ENCODE measurements around the gene MC1R.

The MC1R gene

DNA sequence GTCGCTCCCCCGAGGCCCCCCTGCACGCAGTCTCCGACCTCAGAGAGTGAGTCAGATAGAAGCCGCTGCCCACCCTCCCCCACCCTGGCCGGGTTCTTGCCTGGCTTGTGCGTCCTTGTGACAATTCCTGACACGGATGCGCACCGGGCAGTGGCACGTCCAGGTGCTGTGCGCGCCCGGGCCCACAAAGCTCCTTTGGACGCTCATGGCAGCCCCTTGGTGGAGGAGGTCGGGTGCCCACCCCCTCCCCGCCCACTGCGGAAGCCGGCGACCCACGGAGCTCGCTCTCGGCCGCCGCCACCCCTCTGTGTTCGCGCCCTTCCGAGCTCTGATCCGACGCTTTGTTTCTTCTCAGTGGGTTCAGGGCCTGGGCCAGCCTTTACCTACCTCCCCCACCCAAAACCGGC, 3.8 kb downstream of the MC1R start:
- Histone ChIP-seq H3K9me3 (no peaks in the 10 kb centered on the region), H3K4me1 (peaks cover 20% of the 10 kb centered on the region), H3K36me3 (peaks cover 9% of the 10 kb centered on the region), H3K27me3 (no peaks in the 10 kb centered on the region), H3K4me3 (ENCODE audit: low read depth, low read length) (peak overlapping the region; percentile 91)
- peak; percentile 95 for DNase-seq
- TF ChIP-seq CTCF (IDR thresholded peaks at IDR 0.05; ENCODE audit: low read depth, low read length) = no peak

- Histone ChIP-seq H3K4me3 (ENCODE audit: low read depth, low read length) (peak within 1 kb of the TSS; percentile 91), H3K4me1 (peaks cover 20% of the 10 kb centered on the region), H3K27me3 (no peaks in the 10 kb centered on the region), H3K36me3 (peaks cover 15% of the 10 kb centered on the region), H3K9me3 (no peaks in the 10 kb centered on the region)
- peak; percentile 94 for DNase-seq
- TF ChIP-seq CTCF (IDR thresholded peaks at IDR 0.05; ENCODE audit: low read depth, low read length) = peak; percentile 5; the same call in 1 of the 2 replicates
Measured at GRCh38 chr16:89922884-89923639, 4.4 kb downstream of the MC1R start, which contains the start of gene TUBB3. Gene TUBB3 (plus strand): TSS chr16:89923342. CDS start chr16:89923402, 60 bp downstream.

GRCh38 chr16:89923640-89924296, 5.1 kb downstream of the MC1R start:
- TF ChIP-seq CTCF (IDR thresholded peaks at IDR 0.05; ENCODE audit: low read depth, low read length) = no peak
- peaks cover 17% of the 10 kb centered on the region for H3K4me1 ChIP-seq
- no peaks in the 10 kb centered on the region for H3K27me3 ChIP-seq
- peak overlapping the region; percentile 90 for H3K4me3 ChIP-seq (ENCODE audit: low read depth, low read length)
- H3K9me3 ChIP-seq = no peaks in the 10 kb centered on the region
- H3K36me3 ChIP-seq = peaks cover 22% of the 10 kb centered on the region
- DNase-seq = peak; percentile 75

DNA sequence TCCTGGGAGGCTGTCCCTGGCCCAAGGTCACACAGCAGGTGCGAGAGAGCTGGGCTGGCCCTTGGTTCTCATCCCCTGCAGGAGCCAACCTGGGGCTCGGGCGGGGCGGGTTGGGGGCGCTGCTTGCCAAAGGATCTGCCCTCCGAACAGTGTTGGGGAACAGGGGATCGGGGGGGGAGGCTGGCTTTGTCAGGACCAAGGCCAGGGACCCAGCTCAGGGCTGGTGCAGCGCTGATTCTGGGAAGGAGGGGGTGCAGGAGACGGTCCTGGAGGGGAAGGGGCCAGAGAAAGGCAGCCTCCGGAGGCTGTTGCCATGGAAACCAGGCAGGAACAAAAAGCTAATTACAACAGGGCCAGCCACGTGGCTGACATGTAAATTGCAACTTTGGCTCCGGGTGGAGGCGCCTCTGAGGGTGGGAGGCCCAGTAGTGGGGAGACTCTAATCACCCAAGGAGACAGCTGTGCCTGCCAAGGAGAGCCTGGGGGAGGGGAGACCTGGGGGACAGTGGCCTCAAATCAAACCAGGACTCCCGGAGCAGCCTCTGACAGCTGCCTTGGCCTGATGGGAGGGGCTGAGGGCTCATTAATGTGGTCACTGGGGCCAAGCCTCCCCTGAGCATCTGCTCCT, 5.7 kb downstream of the MC1R start:
- Histone ChIP-seq H3K4me1 (peaks cover 13% of the 10 kb centered on the region), H3K4me3 (ENCODE audit: low read depth, low read length) (peak overlapping the region; percentile 90), H3K9me3 (no peaks in the 10 kb centered on the region), H3K36me3 (peaks cover 28% of the 10 kb centered on the region), H3K27me3 (no peaks in the 10 kb centered on the region)
- peak; percentile 68 for DNase-seq
- TF ChIP-seq CTCF (IDR thresholded peaks at IDR 0.05; ENCODE audit: low read depth, low read length) = no peak

DNA sequence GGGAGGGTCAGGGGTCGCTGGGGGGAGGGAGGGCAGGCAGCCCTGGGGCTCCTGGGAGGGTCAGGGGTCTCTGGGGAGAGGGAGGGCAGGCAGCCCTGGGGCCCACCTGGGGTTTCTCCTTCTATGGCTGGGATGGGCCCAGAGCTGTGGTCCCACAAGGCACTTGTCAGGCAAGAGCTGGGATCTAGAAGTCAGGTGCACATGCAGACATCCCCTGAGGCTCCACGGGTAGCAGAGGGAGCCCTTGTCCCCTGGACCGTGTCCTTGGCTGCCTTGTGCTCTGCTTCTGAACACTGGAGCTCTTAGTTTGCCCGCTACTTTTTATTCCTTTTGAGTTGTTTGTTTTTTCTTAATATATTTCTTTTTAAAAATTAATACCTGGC, 6.3 kb downstream of the MC1R start:
- peak overlapping the region; percentile 90 for H3K4me3 ChIP-seq (ENCODE audit: low read depth, low read length)
- no peak for TF ChIP-seq CTCF (IDR thresholded peaks at IDR 0.05; ENCODE audit: low read depth, low read length)
- peak; percentile 70 for DNase-seq

More for the DNA sequence above, 6.3 kb downstream of the MC1R start:
- Histone ChIP-seq H3K9me3 (no peaks in the 10 kb centered on the region), H3K4me1 (peaks cover 12% of the 10 kb centered on the region), H3K27me3 (no peaks in the 10 kb centered on the region), H3K36me3 (peaks cover 33% of the 10 kb centered on the region)

Measured in BE2C (cell line).